ENCODE data around the gene CPXM2. TPM values are rescaled to one million over a fixed set of nuclear protein-coding genes. Genes with fewer than 3 reads are reported as not detected.

The CPXM2 gene
- total and polyA plus RNA-seq, 4 donors, result 0.05 to 0.92 (median 0.44) TPM

DNA sequence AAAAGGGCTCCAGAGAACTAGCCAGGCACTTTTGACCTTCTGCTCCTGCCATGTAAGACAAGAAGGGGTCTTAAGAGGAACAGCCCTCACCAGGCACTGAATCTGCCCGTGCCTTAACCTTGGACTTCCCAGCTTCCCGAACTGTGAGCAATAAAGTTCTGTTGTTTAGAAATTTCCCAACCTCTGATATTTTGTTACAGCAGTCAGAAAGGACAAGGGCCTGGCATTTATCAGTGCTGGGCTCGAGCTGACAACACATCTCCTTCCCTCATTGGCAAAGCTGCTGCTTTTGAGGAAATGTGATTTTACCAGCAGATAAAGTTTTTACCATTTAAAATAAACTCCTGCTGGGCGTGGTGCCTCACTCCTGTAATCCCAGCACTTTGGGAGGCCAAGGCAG, 122.0 kb downstream of the CPXM2 start:
- H3K36me3 ChIP-seq (ENCODE audit: control insufficient read depth in 4 of 4, insufficient read depth in 3 of 4, low read depth in 1 of 4, low read length in 3 of 4), result no peaks in the 10 kb centered on the region
- peaks cover 0 to 2% (median under 1%) of the 10 kb centered on the region in 4 donors for H3K27me3 ChIP-seq (ENCODE audit: control insufficient read depth in 4 of 4, insufficient read depth in 4 of 4, low read length in 3 of 4)
- H3K4me3 ChIP-seq (ENCODE audit: low read depth in 1 of 3, low read length in 3 of 3), result no peak overlapping the region
- 49% methylated on average over 4 of the region's 4 CpGs for WGBS
- no peak for DNase-seq (ENCODE audit: low spot score)
- H3K9me3 ChIP-seq (ENCODE audit: control insufficient read depth in 4 of 4, low read length in 3 of 4), result no peaks in the 10 kb centered on the region
- no peak overlapping the region for H3K9ac ChIP-seq (ENCODE audit: low read depth in 1 of 2, low read length in 2 of 2)
- no peak for TF ChIP-seq RAD21 (IDR thresholded peaks at IDR 0.05)
- TF ChIP-seq HNF4A (conservative IDR thresholded peaks at IDR 0.05), result no peak
- no peak for TF ChIP-seq HNF4G (IDR thresholded peaks at IDR 0.05)
- no peak for TF ChIP-seq GABPA (IDR thresholded peaks at IDR 0.05 in 1 of 2, conservative IDR thresholded peaks at IDR 0.05 in 1 of 2)
- TF ChIP-seq TAF1 (conservative IDR thresholded peaks at IDR 0.05), result no peak
- TF ChIP-seq, protein P1, sequence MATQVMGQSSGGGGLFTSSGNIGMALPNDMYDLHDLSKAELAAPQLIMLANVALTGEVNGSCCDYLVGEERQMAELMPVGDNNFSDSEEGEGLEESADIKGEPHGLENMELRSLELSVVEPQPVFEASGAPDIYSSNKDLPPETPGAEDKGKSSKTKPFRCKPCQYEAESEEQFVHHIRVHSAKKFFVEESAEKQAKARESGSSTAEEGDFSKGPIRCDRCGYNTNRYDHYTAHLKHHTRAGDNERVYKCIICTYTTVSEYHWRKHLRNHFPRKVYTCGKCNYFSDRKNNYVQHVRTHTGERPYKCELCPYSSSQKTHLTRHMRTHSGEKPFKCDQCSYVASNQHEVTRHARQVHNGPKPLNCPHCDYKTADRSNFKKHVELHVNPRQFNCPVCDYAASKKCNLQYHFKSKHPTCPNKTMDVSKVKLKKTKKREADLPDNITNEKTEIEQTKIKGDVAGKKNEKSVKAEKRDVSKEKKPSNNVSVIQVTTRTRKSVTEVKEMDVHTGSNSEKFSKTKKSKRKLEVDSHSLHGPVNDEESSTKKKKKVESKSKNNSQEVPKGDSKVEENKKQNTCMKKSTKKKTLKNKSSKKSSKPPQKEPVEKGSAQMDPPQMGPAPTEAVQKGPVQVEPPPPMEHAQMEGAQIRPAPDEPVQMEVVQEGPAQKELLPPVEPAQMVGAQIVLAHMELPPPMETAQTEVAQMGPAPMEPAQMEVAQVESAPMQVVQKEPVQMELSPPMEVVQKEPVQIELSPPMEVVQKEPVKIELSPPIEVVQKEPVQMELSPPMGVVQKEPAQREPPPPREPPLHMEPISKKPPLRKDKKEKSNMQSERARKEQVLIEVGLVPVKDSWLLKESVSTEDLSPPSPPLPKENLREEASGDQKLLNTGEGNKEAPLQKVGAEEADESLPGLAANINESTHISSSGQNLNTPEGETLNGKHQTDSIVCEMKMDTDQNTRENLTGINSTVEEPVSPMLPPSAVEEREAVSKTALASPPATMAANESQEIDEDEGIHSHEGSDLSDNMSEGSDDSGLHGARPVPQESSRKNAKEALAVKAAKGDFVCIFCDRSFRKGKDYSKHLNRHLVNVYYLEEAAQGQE (IDR thresholded peaks at IDR 0.05), result no peak
- TF ChIP-seq FOXA1 (IDR thresholded peaks at IDR 0.05), result no peak
- TF ChIP-seq, protein P2, sequence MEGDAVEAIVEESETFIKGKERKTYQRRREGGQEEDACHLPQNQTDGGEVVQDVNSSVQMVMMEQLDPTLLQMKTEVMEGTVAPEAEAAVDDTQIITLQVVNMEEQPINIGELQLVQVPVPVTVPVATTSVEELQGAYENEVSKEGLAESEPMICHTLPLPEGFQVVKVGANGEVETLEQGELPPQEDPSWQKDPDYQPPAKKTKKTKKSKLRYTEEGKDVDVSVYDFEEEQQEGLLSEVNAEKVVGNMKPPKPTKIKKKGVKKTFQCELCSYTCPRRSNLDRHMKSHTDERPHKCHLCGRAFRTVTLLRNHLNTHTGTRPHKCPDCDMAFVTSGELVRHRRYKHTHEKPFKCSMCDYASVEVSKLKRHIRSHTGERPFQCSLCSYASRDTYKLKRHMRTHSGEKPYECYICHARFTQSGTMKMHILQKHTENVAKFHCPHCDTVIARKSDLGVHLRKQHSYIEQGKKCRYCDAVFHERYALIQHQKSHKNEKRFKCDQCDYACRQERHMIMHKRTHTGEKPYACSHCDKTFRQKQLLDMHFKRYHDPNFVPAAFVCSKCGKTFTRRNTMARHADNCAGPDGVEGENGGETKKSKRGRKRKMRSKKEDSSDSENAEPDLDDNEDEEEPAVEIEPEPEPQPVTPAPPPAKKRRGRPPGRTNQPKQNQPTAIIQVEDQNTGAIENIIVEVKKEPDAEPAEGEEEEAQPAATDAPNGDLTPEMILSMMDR (IDR thresholded peaks at IDR 0.05; ENCODE audit: low read depth, low read length, missing input control), result no peak
- no peak for TF ChIP-seq YY1 (IDR thresholded peaks at IDR 0.05)
- TF ChIP-seq RXRA (IDR thresholded peaks at IDR 0.05), result no peak
- TF ChIP-seq, protein P3, sequence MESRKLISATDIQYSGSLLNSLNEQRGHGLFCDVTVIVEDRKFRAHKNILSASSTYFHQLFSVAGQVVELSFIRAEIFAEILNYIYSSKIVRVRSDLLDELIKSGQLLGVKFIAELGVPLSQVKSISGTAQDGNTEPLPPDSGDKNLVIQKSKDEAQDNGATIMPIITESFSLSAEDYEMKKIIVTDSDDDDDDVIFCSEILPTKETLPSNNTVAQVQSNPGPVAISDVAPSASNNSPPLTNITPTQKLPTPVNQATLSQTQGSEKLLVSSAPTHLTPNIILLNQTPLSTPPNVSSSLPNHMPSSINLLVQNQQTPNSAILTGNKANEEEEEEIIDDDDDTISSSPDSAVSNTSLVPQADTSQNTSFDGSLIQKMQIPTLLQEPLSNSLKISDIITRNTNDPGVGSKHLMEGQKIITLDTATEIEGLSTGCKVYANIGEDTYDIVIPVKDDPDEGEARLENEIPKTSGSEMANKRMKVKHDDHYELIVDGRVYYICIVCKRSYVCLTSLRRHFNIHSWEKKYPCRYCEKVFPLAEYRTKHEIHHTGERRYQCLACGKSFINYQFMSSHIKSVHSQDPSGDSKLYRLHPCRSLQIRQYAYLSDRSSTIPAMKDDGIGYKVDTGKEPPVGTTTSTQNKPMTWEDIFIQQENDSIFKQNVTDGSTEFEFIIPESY (IDR thresholded peaks at IDR 0.05), result no peak
- TF ChIP-seq, protein P4, sequence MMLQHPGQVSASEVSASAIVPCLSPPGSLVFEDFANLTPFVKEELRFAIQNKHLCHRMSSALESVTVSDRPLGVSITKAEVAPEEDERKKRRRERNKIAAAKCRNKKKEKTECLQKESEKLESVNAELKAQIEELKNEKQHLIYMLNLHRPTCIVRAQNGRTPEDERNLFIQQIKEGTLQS (IDR thresholded peaks at IDR 0.05), result no peak
- TF ChIP-seq SP1 (IDR thresholded peaks at IDR 0.05), result no peak
- no peak for TF ChIP-seq EGR1 (IDR thresholded peaks at IDR 0.05; ENCODE audit: low read depth in 2 of 2)
- no peak for TF ChIP-seq JUND (IDR thresholded peaks at IDR 0.05)
- TF ChIP-seq, protein P5, sequence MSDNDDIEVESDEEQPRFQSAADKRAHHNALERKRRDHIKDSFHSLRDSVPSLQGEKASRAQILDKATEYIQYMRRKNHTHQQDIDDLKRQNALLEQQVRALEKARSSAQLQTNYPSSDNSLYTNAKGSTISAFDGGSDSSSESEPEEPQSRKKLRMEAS (IDR thresholded peaks at IDR 0.05), result no peak
- H3K27ac ChIP-seq (ENCODE audit: low read depth in 1 of 2, low read length in 2 of 2), result no peak overlapping the region
- H3K4me1 ChIP-seq (ENCODE audit: control insufficient read depth in 4 of 4, insufficient read depth in 4 of 4, low read length in 3 of 4), result no peaks in the 10 kb centered on the region

DNA sequence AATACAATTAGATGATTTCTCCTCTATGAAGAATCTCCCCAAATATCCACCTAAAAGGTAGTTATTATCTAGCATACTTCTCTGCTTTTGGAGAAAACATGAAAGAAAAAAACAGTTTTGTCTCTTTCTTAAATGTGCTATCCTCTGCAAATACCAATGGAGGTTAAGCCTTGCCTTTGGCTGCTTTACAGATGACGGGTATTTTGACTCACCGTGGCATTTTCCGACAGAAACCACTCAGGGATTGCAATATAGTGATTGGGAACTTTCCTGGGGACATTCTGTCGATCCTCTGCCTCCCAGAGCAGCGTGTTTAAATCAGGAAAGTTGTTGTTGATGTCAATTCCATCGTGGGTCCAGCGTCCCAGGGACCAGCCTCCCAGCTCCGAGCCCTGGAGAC, 124.8 kb downstream of the CPXM2 start:
- 74% methylated on average over 8 of the region's 8 CpGs for WGBS
- H3K27me3 ChIP-seq (ENCODE audit: control insufficient read depth in 4 of 4, insufficient read depth in 4 of 4, low read length in 3 of 4), result peaks cover 0 to 2% (median under 1%) of the 10 kb centered on the region in 4 donors
- no peaks in the 10 kb centered on the region for H3K4me1 ChIP-seq (ENCODE audit: control insufficient read depth in 4 of 4, insufficient read depth in 4 of 4, low read length in 3 of 4)
- no peak overlapping the region for H3K4me3 ChIP-seq (ENCODE audit: low read depth in 1 of 3, low read length in 3 of 3)
- no peak overlapping the region for H3K27ac ChIP-seq (ENCODE audit: low read depth in 1 of 2, low read length in 2 of 2)
- no peak for DNase-seq (ENCODE audit: low spot score)
- H3K9ac ChIP-seq (ENCODE audit: low read depth in 1 of 2, low read length in 2 of 2), result no peak overlapping the region
- H3K36me3 ChIP-seq (ENCODE audit: control insufficient read depth in 4 of 4, insufficient read depth in 3 of 4, low read depth in 1 of 4, low read length in 3 of 4), result no peaks in the 10 kb centered on the region
- no peaks in the 10 kb centered on the region for H3K9me3 ChIP-seq (ENCODE audit: control insufficient read depth in 4 of 4, low read length in 3 of 4)
- TF ChIP-seq JUND (IDR thresholded peaks at IDR 0.05), result no peak
- TF ChIP-seq, protein P4 (IDR thresholded peaks at IDR 0.05), result no peak
- TF ChIP-seq NR2F2 (IDR thresholded peaks at IDR 0.05), result no peak
- TF ChIP-seq FOXA2 (IDR thresholded peaks at IDR 0.05), result no peak
- TF ChIP-seq, protein P5 (IDR thresholded peaks at IDR 0.05), result no peak
- no peak for TF ChIP-seq EGR1 (IDR thresholded peaks at IDR 0.05; ENCODE audit: low read depth in 2 of 2)
- TF ChIP-seq, protein P1 (IDR thresholded peaks at IDR 0.05), result no peak
- no peak for TF ChIP-seq YY1 (IDR thresholded peaks at IDR 0.05)
